SK-N-SH (cell line): ENCODE data around the gene COPS4.

Experiments used
- CTCF ChIP-seq: fragments of 200-600 bp; sonication (generic); IDR thresholded peaks from 2 replicates; pipeline ENCODE4 v1.6.1; 2017; ENCODE audit warnings: antibody characterized with exemption, mild to moderate bottlenecking, moderate library complexity
- ELF1 ChIP-seq: IDR thresholded peaks from 2 replicates; pipeline ENCODE4 v1.4.0; 2012
- PBX3 ChIP-seq: IDR thresholded peaks from 2 replicates; pipeline ENCODE4; 2012

GRCh38 chr4:82994834-82995233 lies 40.1 kb upstream of the COPS4 start:
- TF ChIP-seq PBX3 (no peak), CTCF (no peak), ELF1 (no peak)
